Measurements from ENCODE around the gene RPS6KA5.

The RPS6KA5 gene

GRCh38 chr14:90891326-90891725, 169.1 kb downstream of the RPS6KA5 start:
- no peak overlapping the region for H3K4me3 Mint-ChIP-seq
- no peaks in the 10 kb centered on the region for H3K9me3 Mint-ChIP-seq
- peaks cover 4% of the 10 kb centered on the region for H3K36me3 Mint-ChIP-seq (ENCODE audit: low read depth)
- DNase-seq, result no peak
- TF ChIP-seq CTCF (IDR thresholded peaks at IDR 0.05), result no peak
- peaks cover 6% of the 10 kb centered on the region for H3K27me3 Mint-ChIP-seq (ENCODE audit: low read depth, poor library complexity)
- no peaks in the 10 kb centered on the region for H3K4me1 Mint-ChIP-seq
- H3K27ac Mint-ChIP-seq, result no peak overlapping the region

GRCh38 chr14:90890322-90891020, 170.0 kb downstream of the RPS6KA5 start:
- H3K27me3 Mint-ChIP-seq (ENCODE audit: low read depth, poor library complexity), result peaks cover 3% of the 10 kb centered on the region
- no peak for DNase-seq
- H3K4me1 Mint-ChIP-seq, result no peaks in the 10 kb centered on the region
- H3K36me3 Mint-ChIP-seq (ENCODE audit: low read depth), result peaks cover 5% of the 10 kb centered on the region
- TF ChIP-seq CTCF (IDR thresholded peaks at IDR 0.05), result no peak
- no peak overlapping the region for H3K4me3 Mint-ChIP-seq
- H3K27ac Mint-ChIP-seq, result no peak overlapping the region
- H3K9me3 Mint-ChIP-seq, result no peaks in the 10 kb centered on the region

- Mint-ChIP-seq H3K36me3 (ENCODE audit: low read depth) (peaks cover 36% of the 10 kb centered on the region), H3K4me1 (no peaks in the 10 kb centered on the region), H3K27me3 (ENCODE audit: low read depth, poor library complexity) (no peaks in the 10 kb centered on the region), H3K4me3 (no peak overlapping the region), H3K27ac (no peak overlapping the region), H3K9me3 (peaks cover 31% of the 10 kb centered on the region)
- no peak for TF ChIP-seq CTCF (IDR thresholded peaks at IDR 0.05)
- no peak for DNase-seq
Observed at GRCh38 chr14:90886297-90886815, 174.1 kb downstream of the RPS6KA5 start.

- DNase-seq, result no peak
- H3K9me3 Mint-ChIP-seq, result peaks cover 31% of the 10 kb centered on the region
- H3K27me3 Mint-ChIP-seq (ENCODE audit: low read depth, poor library complexity), result no peaks in the 10 kb centered on the region
- no peak for TF ChIP-seq CTCF (IDR thresholded peaks at IDR 0.05)
- peaks cover 36% of the 10 kb centered on the region for H3K36me3 Mint-ChIP-seq (ENCODE audit: low read depth)
- no peaks in the 10 kb centered on the region for H3K4me1 Mint-ChIP-seq
- no peak overlapping the region for H3K27ac Mint-ChIP-seq
- H3K4me3 Mint-ChIP-seq, result no peak overlapping the region
Observed at GRCh38 chr14:90883782-90884181, 176.7 kb downstream of the RPS6KA5 start.

- Mint-ChIP-seq H3K9me3 (peaks cover 31% of the 10 kb centered on the region), H3K36me3 (ENCODE audit: low read depth) (peaks cover 36% of the 10 kb centered on the region), H3K4me3 (no peak overlapping the region), H3K4me1 (no peaks in the 10 kb centered on the region), H3K27ac (no peak overlapping the region), H3K27me3 (ENCODE audit: low read depth, poor library complexity) (no peaks in the 10 kb centered on the region)
- no peak for DNase-seq
- TF ChIP-seq CTCF (IDR thresholded peaks at IDR 0.05), result no peak
Observed at GRCh38 chr14:90883197-90883596, 177.2 kb downstream of the RPS6KA5 start.

GRCh38 chr14:90880282-90880681, 180.2 kb downstream of the RPS6KA5 start:
- Mint-ChIP-seq H3K9me3 (peaks cover 31% of the 10 kb centered on the region), H3K4me1 (peaks cover 11% of the 10 kb centered on the region), H3K4me3 (no peak overlapping the region), H3K36me3 (ENCODE audit: low read depth) (peaks cover 31% of the 10 kb centered on the region), H3K27ac (no peak overlapping the region), H3K27me3 (ENCODE audit: low read depth, poor library complexity) (no peaks in the 10 kb centered on the region)
- no peak for DNase-seq
- TF ChIP-seq CTCF (IDR thresholded peaks at IDR 0.05), result no peak

Measured in nephron progenitor cell (in vitro differentiated cells).